Measurements from ENCODE around the gene APOM.

APOM gene

DNA sequence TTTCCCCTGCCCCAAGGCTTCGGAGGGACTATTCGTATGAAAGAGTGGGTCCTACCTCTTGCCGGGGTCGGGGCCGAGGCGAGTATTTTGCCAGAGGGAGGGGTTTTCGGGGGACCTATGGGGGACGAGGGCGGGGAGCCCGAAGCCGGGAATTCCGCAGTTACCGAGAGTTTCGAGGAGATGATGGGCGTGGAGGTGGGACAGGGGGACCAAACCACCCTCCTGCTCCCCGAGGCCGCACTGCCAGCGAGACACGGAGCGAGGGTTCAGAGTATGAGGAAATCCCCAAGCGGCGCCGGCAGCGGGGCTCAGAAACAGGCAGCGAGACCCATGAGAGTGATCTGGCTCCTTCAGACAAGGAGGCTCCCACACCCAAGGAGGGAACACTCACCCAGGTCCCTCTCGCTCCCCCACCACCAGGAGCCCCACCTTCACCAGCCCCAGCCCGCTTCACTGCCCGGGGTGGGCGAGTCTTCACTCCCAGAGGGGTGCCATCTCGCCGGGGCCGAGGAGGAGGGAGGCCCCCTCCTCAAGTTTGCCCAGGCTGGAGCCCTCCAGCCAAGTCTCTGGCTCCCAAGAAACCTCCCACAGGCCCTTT, 23.9 kb upstream of the APOM start:
- DNase-seq = no peak

DNA sequence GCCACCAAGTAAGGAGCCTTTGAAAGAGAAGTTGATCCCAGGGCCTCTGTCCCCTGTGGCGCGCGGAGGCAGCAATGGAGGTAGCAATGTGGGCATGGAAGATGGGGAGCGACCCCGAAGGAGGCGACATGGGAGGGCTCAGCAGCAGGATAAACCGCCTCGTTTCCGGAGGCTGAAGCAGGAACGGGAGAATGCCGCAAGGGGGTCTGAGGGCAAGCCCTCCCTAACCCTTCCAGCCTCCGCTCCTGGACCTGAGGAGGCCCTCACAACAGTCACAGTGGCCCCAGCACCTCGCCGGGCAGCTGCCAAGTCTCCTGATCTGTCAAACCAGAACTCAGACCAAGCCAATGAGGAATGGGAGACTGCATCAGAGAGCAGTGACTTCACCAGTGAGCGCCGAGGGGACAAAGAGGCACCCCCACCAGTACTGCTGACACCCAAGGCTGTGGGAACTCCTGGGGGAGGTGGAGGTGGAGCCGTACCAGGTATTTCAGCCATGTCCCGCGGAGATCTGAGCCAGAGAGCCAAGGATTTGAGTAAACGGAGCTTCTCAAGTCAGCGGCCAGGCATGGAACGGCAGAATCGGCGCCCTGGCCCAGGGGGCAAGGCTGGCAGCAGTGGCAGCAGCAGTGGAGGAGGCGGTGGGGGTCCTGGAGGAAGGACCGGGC, 23.3 kb upstream of the APOM start:
- DNase-seq = no peak

DNA sequence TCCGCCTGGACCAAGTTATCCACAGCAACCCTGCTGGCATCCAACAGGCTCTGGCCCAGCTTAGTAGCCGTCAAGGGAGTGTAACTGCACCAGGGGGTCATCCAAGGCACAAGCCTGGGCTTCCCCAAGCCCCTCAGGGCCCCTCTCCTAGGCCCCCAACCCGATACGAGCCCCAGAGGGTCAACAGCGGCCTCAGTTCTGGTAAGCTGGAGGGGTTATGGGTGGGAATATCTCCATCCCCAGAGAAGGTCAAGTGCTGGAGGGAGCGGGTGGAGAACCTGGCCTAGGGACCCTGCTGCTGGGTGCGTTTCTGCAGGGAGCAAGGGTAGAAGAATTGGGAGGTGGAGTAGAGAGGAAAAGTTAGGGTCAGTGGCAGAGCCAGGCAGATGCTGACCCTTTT, 22.2 kb upstream of the APOM start:
- no peak for DNase-seq

DNA sequence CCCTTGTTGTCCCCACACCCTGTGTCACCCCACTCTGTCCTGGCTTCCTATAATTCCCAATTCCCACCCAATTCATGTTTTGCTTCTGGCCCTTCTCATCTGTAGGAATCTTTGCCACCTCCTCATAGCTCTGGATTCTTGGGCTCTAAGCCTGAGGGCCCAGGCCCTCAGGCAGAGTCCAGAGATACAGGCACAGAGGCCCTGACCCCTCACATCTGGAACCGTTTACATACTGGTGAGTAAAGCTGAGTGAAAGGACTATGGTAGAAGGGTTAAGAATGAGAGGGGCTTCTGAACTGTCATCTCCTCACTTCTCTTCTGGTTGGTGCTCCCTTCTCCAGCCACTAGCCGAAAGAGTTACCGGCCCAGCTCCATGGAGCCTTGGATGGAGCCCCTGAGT, 21.6 kb upstream of the APOM start:
- DNase-seq = no peak

DNA sequence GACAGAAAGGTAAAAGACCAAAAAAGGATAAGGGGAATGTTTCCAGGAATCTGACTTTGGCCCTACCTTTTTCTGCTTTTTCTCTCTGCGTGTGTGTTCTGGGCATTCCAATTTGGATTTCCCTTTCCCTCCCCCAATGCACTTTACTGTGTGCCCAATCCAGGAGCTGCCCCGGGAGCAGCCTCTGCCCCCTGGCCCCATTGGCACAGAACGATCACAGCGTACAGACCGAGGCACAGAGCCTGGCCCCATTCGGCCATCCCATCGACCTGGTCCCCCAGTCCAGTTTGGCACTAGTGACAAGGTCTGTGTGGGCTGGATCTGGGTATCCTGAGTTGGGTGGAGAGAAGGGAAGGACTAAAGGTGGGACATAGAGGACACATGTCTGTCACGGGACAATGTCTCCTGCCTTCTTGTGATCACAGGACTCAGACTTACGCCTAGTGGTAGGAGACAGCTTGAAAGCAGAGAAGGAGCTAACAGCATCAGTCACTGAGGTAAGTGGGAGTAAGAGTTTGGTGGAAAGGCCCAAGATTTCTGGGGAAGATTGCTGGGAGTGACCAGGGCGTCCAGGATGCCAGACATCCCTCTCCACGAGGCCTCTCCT, 20.6 kb upstream of the APOM start:
- DNase-seq = no peak

DNA sequence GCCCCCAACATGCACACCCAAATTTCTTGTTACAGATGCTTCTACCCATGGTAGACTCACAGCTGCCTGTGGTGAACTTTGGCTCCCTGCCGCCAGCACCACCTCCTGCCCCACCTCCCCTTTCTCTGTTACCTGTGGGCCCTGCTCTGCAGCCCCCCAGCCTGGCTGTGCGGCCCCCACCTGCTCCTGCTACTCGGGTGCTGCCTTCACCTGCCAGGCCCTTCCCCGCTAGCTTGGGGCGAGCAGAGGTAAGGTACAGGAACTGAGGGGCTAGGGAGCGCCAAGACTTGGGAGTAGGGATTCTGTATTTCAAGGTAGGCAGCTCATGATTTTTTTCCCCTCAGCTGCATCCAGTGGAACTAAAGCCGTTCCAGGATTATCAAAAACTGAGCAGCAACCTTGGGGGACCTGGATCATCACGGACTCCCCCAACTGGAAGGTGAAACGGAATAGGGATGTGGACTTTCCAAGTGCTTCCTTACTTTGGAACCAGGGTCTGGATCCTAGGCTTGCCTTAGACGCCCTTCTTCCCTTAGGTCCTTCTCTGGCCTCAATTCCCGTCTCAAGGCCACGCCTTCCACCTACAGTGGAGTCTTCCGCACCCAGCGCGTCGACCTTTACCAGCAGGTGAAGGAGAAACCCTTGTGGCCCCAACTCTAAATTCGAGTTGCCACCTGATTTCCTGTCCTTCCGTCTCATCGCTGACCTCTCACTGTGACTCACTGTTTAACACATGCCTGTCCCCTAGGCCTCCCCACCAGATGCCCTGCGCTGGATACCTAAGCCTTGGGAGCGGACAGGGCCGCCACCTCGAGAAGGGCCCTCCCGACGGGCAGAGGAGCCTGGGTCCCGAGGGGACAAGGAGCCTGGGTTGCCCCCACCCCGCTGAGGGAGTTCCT, 18.7 kb upstream of the APOM start:
- DNase-seq = no peak

DNA sequence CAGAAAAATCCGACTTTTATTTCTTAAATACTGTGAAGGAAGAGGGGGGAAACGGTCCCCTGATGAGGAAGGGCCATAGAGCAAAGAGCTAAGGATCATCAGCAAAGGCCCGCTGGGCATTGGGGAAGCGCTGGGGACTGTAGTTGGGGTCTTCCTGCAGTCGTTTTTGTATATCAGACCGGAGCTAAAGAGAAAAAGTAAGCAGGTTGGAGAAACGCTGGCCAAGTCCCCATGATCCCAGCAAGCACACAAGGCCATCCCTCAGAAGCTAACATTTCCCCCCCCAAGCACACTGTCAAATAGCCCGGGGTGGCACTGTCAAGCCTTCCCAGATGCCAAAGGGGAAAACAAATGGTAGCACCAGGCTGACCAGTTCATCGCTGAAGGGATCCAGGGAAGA, 16.7 kb upstream of the APOM start:
- DNase-seq = no peak

DNA sequence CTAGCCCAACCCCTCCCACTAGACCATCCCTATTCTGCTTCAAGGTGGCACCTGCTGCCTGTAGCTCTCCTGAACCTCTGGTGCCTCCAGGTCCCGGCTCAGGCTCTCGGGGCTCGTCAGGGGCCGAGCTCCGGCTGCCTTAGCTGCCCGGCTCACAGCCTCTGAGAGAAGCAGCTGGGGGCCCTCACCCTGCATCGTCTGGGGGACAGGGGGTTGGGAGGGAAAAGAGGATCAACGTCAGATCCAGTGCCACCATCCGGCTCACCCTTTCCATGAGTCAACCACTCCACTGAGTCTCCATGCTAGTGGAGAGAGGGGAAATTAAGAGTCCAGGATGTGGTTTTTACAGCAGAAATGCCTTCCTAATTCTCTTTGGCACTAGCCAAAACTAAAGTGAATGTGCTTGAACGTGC, 16.2 kb upstream of the APOM start:
- no peak for DNase-seq

DNA sequence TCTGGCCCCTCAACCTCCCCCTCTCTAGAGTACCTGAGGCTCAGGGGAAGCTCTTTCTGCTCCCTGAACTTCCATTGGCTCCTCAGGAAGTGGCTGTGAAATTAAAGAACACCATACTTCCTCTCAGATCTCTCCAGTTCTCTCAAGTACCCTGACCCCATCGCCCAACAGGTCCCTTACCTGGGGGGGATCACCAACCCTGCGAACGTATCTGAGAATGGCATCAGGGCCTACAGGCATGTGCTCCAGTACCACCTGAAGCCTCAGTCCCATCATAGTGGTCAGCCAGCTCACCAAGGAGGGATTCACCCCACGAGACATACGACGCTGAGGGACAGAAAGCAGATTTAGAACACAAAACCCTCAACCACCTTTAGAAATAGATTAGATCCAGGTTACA, 15.1 kb upstream of the APOM start:
- no peak for DNase-seq

DNA sequence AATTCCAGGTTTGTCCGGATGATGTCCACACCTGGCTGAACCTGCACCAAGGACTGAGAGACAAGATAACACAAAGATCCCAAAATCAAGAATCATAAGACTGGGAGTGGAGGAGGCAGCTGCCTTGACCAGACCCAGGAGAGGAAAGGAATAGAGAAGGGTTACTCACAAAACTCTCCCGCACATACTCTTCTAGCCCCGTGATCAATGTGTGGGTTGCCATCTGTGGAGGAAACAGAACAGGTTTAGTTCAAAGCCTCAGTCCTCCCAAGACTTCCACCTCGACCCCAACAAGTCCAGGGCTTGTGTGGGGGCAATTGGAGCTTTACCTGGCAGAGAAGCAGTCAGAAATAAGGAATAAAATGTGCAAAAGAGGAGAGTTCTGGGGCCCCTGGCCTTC, 14.3 kb upstream of the APOM start:
- no peak for DNase-seq

DNA sequence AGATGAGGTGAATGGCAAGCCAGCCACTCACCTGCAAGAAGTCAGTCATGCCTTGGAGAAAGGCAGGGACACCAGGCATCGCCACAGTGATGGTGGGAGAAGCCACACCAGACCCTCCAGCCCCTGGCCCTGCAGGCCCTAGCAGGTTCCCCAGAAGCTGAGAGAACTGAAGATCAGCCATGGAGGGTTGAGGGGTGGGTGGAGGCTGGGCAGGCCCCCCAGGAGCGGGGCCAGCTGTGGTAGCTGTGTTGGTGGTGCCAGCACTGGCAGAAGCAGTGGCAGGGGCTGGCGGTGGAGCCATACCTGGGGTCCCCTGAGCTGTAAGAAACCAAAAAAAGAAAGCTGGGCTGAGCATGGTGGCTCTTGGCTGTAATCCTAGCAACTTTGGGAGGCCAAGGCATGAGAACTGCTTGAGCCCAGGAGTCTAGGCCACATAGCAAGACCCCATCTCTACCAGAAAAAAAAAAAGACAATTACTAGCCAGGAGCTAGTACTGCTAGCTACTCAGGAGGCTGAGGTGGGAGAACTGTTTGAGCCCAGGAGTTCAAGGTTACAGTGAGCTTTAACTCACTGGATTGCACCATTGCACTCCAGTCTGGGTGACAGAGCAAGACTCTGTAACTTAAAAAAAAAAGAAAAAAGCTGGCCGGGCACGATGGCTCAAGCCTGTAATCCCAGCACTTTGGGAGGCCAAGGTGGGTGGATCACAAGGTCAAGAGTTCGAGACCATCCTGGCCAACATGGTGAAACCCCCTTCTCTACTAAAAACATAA, 12.7 kb upstream of the APOM start:
- no peak for DNase-seq

DNA sequence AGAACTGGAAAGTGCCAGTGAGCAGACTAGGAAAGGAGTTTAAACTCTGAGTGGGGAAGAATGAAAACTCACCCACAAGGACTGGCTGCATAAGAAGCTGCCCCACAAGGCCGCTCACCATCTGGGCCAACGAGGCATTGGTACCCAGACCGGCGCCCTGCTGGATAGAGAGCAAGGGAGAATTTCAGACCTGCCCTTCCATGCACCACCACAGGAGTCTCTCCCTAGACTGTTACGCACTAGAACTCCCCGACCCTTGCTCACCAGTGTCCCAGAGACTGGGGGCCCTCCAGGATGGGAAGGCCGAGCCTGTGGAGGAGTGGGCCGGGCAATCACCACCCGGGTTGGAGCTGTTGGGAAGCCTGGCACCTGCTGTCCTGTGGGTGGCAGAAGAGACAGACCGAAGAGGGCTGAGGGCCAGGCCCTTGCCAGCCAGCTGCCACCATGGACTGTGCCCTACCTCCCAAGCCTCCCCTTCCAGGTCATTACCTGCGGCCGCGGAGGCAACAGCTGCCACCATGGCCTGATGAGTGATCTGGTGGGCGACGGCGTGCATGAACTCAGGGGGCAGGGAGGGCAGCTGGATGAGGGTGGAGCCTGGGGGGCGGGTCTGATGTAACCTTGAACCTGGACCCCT, 11.8 kb upstream of the APOM start:
- DNase-seq = no peak

DNA sequence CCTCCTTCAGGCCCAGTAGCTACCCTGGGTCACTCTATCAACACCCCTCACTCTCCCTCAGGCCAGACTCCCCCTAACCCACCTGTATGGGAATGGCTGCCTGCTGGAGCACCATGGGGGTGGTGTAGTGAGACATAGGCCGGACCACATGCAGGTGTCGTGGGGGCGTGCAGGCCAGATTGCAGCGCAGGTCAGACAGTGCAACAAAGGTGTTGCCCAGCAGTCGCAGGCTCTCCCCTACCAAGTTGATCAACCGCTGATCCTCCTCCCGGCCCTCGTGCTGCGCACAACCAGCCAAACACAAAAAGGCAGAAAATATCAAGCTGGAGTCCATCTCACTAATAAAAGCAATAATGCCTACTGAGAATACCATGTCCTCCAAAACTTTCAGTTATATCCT, 10.4 kb upstream of the APOM start:
- no peak for DNase-seq

DNA sequence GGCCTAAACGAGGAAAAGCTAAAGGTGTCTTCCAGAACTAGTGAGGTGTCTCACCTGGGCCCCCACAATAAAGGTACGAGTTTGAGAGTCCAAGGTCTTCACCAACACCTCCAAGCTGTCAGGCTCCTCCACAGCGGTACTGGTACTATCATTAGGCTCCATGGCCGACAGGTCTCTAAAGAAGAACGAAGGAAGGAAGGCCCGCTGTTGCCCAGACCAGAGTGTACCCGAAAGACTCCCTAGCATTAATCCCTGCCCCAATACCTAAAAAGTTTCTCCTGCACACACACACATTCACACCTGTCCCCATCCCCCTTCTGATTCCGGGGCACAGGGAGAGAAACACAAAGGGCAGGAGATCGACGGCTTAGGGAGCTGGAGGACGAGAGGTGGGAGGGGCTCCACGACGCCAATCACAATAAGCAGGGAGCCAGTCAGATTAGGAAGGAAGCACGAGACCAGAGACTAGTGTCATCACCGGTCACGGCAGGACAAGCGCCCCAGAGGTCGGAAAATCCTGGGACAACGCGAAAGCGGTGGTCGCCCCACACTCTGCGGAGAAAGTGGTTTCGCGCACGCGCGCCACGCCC, 4.0 kb upstream of the APOM start:
- peak; percentile 73 for DNase-seq

DNA sequence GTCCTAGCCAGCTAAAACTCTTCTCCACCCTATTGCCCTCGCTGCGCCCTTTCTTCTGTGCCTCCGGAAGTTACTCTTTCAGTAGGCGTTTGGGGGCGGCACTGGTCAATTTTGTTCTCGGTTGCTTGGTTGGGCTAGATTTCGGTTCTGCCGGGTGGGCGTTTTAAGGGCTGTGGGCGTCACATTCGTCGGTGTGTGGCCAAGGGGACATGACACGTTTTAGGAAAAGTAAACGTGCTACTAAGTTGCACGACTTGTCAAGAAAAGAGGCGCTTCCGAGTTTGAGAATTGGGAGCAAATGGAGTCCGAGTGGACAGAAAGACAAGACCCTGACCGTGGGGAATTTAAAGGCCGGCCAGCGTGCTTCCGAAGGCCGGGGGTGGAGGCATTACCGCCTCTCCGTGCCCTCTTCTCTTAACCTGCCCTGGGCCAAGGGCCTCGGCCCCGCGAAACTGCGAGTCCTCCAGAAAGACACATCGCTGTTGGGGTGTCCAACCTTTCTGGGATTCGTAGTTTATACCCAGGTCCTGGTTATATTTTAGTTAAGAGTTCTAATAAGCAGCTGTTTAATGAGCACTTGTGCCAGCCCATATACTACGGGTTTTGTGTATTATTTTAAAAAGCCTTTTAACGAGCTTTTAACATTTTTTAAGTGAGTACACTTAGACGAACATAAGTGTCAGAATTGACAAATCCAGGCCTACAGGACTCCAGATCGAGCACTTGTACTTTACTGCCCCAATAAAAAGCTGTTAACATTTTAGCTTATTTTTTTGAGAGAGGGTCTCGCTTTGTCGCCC, 2.6 kb upstream of the APOM start:
- peak; percentile 92 for DNase-seq

DNA sequence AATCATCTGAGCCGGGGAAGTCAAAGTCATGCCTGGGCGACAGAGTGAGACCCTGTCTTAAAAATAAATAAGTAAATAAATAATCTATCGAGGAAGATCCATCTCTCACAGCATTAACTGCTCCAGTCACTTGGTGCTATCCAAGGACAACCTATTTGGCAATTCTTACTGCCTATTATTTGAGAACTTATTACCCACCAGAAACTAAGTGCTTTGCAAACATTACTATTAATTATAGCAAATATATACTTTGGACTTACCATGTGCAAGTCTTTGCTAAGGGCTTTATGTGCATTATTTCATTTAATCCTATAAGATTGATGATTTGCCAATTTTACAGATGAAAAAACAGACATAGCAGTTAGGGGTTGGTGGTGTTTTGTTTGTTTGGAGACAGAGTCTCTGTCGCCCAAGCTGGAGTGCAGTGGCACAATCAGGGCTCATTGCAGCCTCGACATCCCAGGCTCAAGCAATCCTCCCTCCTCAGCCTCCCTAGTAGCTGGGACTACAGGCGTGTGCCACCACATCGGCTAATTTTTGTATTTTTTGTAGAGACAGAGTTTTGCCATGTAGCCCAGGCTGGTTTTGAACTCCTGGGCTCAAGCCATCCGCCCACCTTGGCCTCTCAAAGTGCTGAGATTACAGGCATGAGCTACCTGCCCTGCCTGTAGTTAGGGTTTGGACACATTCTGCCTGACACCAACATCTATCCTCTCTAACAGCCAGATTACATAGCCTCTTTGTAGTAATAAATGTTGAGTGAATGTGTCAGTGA, 933 bp upstream of the APOM start:
- DNase-seq = no peak

DNA sequence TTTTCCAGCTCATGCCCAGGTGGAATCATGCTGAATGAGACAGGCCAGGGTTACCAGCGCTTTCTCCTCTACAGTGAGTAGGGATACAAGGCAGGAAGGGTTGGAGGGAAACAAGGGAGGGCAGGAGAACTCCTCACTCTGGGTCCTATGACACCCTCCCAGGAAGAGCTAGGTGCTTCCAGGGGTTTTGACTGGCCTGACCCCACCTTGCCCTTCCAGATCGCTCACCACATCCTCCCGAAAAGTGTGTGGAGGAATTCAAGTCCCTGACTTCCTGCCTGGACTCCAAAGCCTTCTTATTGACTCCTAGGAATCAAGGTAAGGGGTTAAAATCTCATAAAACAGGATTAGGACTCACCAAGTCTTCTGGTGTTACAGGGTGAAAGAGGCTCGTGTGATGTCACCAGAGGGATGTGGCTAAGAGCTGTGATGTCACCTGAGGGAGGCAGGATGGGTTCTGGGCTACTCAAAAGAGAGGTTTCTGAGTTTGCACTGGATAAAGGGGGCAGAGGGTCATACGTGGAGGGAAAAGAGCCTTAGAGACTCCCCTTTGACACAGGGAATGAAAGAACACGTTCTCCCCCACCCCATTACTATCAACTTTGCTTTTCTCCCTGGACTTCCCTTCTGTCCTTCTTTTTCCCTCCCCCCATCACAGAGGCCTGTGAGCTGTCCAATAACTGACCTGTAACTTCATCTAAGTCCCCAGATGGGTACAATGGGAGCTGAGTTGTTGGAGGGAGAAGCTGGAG, 1.9 kb downstream of the APOM start:
- peak; percentile 50 for DNase-seq

DNA sequence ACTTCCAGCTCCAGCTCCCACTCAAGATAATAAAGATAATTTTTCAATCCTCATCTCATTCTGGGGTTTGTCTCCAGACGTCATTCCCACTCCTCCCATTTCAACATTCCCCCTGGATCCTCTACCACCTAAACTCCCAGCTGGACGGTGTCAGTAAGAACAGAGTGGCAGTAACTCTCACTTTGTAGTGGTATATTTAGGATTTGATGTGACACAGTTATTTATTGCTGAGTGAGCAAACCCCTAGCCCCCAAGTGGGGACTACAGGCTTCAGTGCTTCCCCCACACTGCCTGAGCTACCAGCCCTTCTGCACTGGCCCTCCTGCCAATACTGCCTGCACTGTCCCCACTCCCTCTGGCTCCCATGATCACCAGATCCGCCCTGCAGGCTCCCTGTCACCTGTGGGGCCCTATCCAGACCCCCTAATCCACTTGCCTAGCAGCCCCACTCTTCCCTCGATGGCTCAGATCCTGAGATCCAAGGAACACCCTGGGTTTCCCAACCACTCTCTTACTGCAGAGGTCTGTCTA, 2.5 kb downstream of the APOM start:
- DNase-seq = no peak

DNA sequence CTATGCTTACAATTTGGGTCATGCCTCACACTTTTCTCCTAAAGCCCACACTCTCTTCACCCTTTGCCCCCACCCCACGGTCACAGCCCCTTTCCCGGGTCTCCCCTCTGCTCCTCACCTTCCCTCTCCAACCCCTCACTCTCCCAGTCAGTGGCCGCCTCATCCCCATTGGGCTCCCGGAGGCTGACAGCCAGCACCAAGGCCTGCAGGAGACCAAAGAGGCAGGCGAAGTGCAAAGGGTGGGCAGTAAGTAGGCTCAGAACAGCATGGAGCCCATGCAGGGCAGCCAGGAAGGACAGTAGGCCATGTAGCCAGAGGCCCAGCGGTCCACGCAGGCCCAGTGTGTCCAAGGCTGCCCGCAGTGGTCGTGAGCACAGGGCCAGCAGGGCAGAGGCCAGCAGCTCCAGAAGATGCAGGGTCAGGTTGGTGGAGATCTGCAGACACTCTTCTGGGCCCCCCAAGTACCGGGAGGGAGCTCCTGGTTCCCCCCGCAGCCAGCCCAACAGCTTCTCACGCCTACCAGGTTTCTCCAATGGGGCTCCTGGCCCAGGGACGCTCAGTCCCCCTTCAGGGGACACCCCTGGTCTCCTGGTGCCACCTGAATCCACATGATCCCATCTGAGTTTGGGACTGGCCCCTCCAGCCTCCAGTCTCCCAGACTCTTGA, 3.4 kb downstream of the APOM start:
- DNase-seq = no peak
